ENCODE measurements around the gene DTYMK. TPM values are rescaled to one million over a fixed set of nuclear protein-coding genes. Genes with fewer than 3 reads are reported as not detected.

DTYMK gene
- total RNA-seq, 6 donors from 2014 or later, result 10.2 to 43.0 (median 19.6) TPM

DNA sequence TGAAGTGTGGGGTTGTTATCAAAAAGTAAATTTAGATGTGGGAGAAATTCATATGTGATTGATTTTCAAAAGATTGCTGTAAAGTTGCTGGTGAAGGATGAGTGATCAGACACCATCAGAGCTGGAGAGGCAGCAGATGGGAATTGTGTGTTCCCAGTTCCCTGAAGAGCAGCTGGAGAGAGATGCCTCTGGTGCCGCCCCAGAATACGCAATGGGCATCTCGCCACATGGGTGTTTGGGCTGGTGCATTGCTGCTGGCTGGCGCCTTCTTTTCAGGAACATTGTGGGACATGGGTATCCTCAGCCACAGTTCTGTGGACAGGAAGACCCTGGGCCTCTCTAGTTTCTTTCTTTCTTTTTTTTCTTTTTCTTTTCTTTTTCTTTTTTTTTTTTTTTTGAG, 37.2 kb downstream of the DTYMK start:
- DNase-seq, result no peak
- no peak overlapping the region for H3K27ac ChIP-seq
- H3K4me3 ChIP-seq, result no peak overlapping the region
- H3K36me3 ChIP-seq, result peaks cover under 1 to 34% (median 21%) of the 10 kb centered on the region in 4 donors
- H3K9me3 ChIP-seq, result no peaks in the 10 kb centered on the region
- no peak for ATAC-seq (ENCODE audit: low FRiP score in 2 of 2)
- peaks cover 0 to 8% (median 6%) of the 10 kb centered on the region in 4 donors for H3K4me1 ChIP-seq
- H3K27me3 ChIP-seq, result no peaks in the 10 kb centered on the region
- no peak for TF ChIP-seq POLR2AphosphoS5 (IDR thresholded peaks at IDR 0.05)
- TF ChIP-seq POLR2A (IDR thresholded peaks at IDR 0.05), result no peak
- no peak for TF ChIP-seq EP300 (IDR thresholded peaks at IDR 0.05)
- TF ChIP-seq, protein P1, sequence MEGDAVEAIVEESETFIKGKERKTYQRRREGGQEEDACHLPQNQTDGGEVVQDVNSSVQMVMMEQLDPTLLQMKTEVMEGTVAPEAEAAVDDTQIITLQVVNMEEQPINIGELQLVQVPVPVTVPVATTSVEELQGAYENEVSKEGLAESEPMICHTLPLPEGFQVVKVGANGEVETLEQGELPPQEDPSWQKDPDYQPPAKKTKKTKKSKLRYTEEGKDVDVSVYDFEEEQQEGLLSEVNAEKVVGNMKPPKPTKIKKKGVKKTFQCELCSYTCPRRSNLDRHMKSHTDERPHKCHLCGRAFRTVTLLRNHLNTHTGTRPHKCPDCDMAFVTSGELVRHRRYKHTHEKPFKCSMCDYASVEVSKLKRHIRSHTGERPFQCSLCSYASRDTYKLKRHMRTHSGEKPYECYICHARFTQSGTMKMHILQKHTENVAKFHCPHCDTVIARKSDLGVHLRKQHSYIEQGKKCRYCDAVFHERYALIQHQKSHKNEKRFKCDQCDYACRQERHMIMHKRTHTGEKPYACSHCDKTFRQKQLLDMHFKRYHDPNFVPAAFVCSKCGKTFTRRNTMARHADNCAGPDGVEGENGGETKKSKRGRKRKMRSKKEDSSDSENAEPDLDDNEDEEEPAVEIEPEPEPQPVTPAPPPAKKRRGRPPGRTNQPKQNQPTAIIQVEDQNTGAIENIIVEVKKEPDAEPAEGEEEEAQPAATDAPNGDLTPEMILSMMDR (IDR thresholded peaks at IDR 0.05), result no peak
- 91 to 92% methylated on average over 4 of the region's 4 CpGs for WGBS, 2 donors

DNA sequence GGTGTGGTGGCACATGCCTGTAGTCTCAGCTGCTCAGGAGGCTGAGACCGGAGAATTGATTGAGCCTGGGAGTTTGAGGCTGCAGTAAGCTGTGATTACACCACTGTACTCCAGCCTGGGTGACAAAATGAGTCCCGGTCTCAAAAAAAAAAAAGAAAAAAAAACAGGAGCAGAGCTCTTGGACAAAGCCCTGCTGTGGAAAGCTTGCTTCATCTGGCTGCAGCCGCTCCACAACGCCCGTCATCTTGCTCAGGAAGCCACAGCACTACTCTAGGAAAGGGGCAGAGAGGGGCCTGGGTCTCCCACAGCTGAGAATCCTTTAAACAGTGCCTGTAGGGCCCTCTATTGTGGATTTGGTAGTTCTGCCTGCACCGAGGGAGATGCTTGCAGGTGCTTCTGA, 38.2 kb downstream of the DTYMK start:
- H3K4me1 ChIP-seq, result peaks cover 0 to 8% (median 6%) of the 10 kb centered on the region in 4 donors
- DNase-seq (no peak), ATAC-seq (ENCODE audit: low FRiP score in 2 of 2) (no peak)
- H3K27ac ChIP-seq, result no peak overlapping the region
- H3K27me3 ChIP-seq, result no peaks in the 10 kb centered on the region
- H3K4me3 ChIP-seq, result no peak overlapping the region
- WGBS, 2 donors, result 80 to 84% methylated on average over 6 of the region's 6 CpGs
- H3K9me3 ChIP-seq, result no peaks in the 10 kb centered on the region
- peaks cover 0 to 28% (median 19%) of the 10 kb centered on the region in 4 donors for H3K36me3 ChIP-seq
- TF ChIP-seq, protein P1 (IDR thresholded peaks at IDR 0.05), result no peak
- TF ChIP-seq POLR2AphosphoS5 (IDR thresholded peaks at IDR 0.05) (no peak), POLR2A (IDR thresholded peaks at IDR 0.05) (no peak), EP300 (IDR thresholded peaks at IDR 0.05) (no peak)

DNA sequence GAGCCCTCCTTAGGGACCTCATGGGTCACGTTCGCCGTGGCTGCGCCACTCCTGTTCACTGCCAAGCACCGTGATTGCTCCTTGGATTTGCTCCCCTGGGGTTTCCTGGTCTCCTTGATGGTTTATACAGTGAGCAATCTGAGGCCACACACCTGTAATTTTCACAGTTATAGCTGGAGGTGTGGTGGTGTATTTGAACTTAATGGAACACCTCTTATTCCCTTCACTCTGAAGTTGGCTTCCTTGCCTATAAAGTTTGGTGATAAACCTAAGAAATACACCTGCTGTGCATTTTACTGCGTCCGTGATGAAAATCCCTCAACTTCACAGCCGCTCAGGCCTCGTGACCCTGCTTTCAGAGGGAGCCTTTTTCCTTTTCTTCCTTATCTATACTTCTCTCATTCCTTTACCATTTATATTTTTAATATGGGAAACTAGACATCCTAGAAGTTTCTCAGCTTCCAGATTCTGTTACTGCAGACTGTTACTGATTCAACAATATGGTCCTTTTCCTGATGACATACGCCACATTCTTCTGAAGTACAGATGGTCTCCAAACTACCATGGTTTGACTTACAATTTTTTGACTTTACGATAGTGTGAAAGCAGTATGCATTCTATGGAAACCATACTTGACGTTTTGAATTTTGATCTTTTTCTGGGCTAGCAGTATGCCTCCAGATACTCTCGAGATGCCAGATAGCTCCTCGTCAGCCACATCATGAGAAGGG, 40.5 kb downstream of the DTYMK start:
- Histone ChIP-seq H3K27me3 (no peaks in the 10 kb centered on the region), H3K36me3 (peaks cover 0 to 4% (median 0%) of the 10 kb centered on the region in 4 donors), H3K9me3 (no peaks in the 10 kb centered on the region), H3K4me3 (no peak overlapping the region), H3K4me1 (peaks cover 0 to 14% (median 7%) of the 10 kb centered on the region in 4 donors), H3K27ac (no peak overlapping the region)
- WGBS, 2 donors, result 93 to 94% methylated on average over 14 of the region's 14 CpGs
- TF ChIP-seq, protein P1 (IDR thresholded peaks at IDR 0.05), result no peak
- TF ChIP-seq POLR2AphosphoS5 (IDR thresholded peaks at IDR 0.05) (no peak), POLR2A (IDR thresholded peaks at IDR 0.05) (no peak), EP300 (IDR thresholded peaks at IDR 0.05) (no peak)
- ATAC-seq (ENCODE audit: low FRiP score in 2 of 2) (no peak), DNase-seq (no peak)

DNA sequence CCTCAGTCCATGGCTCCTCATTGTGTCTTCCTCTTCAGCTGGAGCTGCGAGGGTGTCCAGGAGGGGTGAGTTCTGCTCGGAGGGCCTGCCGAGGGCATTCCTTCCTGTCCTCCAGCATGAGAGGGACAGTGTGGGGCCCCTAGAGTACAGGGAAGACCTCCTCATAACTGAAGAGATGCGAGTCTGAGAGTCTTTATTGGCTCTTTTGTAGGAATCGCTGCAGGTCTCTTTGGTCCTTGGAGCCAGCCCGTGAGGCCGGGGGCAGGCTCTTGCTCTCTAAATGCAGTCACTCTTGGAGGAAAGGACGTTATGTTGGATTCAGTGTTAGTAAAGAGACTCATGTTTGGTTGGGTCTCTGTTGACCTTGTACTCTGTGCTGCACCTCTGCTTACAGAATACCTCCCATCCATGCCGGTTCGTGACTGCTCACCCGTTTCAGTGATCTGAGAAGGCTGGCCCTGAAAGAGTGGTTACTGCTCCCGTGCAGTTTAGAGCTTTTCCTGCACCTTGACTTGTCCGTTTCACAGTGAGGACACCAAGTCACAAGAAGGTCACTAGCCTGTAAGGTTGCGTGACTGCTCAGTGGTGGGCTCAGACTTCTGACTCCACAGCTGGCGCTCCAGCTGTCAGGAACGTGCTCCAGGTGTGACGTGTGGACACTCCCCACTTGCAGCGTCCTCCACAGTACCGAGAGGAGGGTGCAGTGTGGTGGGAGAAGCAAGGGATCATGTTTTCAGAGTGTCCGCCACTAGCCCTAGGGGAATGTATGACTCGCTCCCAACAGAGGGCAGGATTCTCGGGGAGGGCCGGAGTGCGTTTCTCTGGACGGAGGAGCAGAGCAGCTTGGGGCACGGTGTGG, 41.3 kb downstream of the DTYMK start:
- no peak for TF ChIP-seq POLR2AphosphoS5 (IDR thresholded peaks at IDR 0.05)
- TF ChIP-seq, protein P1 (IDR thresholded peaks at IDR 0.05), result no peak
- TF ChIP-seq POLR2A (IDR thresholded peaks at IDR 0.05), result no peak
- no peak for TF ChIP-seq EP300 (IDR thresholded peaks at IDR 0.05)
- no peak overlapping the region for H3K27ac ChIP-seq
- H3K9me3 ChIP-seq, result no peaks in the 10 kb centered on the region
- 92 to 93% methylated on average over 18 to 26 of the region's 26 CpGs for WGBS, 2 donors
- no peak for ATAC-seq (ENCODE audit: low FRiP score in 2 of 2)
- H3K4me1 ChIP-seq, result peaks cover 6 to 21% (median 9%) of the 10 kb centered on the region in 4 donors
- H3K36me3 ChIP-seq, result no peaks in the 10 kb centered on the region
- DNase-seq, result no peak
- H3K27me3 ChIP-seq, result no peaks in the 10 kb centered on the region
- no peak overlapping the region for H3K4me3 ChIP-seq

All from upper lobe of left lung (tissue), 6 donors.